DMS79 (cell line): ENCODE results near the gene ASIC2.

ENCODE experiments used
- DNase-seq: peaks from one replicate; lab custom pipeline; 2025; lab: John Stamatoyannopoulos, UW

ASIC2 gene

DNA sequence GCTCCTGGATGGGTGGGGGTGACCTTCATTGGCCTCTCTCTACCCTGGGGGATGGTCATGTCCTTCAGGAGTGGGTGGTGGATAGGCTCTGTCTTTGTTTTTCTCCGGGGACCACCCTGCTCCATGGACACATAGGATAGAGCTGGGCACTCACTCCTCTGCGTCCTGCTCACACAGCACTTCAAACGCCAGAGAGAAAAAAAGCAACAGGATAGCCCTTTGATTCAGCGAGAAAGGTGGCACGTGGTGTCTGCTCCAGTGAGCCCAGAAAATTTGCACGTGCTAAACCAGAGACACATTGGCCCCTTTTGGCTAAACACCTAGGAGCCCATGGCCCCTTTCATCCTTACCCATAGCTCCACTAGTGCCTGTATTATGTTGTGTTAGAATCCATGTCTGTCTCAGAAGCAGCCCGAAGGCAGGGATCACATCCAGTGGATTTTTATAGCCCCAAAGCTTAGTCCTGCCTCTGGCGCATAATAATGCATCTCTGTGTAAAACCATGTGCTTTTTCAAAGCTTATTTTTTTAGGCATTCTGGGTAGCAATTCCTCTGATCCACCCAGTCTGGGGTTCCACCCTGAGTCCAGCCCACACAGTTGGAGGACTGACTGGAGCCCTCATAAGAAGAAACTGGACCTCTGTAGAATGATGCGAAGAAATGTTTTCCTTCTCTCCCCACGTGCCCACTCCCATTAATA, 90.1 kb downstream of the ASIC2 start:
- no peak for DNase-seq

DNA sequence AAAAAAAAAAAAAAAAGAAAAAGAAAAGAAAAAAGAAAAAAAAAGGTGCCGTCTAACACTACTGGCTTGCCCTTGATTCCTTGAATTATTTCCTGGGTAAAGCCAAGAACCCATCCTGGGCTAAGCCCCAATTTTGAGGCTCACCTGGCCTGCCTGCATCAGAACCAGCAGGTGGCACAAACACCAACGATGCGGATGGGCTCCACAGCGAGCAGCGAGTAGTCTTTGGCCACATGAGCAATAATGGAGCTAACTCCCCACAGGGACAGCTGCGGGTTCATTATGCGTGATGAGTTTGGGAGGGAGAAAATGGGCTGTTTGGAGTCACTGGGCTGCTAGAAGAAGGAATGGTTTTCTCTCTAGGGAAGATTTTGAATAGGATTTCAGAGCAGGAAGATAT, 91.1 kb downstream of the ASIC2 start:
- DNase-seq = no peak

DNA sequence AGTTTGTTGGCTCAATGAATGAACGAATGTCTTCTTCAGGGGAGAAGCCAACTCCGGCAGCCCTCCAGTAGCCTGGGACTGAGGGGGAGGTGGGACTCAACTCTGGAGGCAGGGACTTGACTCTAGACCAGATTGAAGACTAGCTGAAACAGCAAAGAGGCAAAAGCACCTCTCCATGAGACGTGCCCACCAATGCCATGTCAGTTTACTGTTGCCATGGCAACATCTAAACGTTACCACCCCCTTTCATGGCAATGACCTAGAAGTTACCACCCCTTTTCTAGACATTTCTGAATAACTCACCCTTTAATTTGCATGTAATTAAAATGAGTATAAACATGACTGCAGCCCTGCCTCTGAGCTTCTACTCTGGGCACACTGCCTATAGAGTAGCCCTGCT, 91.8 kb downstream of the ASIC2 start:
- no peak for DNase-seq

DNA sequence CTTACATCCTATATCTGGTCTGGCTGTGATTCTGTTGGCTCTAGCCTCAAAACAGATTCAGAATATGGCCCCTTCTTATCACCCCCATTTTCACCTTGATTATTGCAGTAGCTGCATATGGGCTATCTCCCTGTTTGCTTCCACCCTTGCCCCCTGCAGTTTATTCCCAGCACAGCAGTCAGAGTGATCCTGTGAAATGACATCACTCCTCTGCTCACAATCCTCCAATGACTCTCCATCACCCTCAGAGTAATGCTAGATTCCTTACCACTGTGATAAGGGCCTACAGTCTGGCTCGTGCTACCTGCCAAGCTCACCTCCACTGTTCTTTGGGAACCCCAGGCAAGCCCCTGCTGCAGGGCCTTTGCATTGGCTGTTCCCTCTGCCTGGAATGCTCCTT, 92.5 kb downstream of the ASIC2 start:
- DNase-seq = no peak

DNA sequence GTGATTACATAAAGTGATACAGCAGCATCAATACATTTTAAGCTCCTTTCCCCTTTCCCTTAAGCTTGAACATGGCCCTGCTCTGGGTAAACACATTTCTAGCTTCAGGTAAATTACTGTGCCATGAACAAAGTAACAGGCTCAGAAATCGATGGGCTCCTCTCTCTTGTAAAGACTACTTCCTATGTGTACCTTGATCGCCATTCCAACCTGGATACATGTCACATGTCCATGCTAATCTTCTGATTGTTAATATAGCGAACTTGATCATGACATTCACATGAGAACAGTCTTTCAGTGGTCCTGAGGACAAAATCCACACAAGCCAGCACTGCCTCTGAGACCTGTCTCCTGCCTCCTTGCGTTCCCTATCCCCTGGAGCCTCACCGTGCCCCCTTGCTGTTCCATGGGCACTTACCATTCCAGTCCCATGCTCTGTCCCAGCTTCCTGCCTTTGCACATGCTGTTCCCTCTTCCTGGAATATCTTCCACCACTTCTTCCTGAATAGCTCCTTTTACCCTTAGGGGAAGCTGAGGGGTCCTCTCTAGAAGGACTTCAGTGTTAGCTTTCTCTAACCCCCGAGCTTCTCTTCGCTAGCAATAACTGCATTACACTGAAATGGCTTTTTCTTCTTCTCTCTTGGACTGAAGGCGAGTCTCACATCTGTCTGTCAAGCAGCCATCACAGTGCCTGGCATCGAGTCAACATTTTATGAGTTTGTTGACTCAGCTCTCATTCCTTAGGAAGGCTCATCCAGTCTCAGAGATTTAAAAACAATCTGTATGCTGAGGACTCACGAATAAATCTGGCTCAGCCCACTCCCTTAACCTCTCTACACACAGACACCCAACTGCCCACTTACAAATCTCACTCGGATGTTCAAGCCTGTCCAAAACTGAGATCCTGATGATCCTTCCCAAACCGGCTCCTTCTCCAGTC, 93.3 kb downstream of the ASIC2 start:
- DNase-seq = peak; percentile 8

DNA sequence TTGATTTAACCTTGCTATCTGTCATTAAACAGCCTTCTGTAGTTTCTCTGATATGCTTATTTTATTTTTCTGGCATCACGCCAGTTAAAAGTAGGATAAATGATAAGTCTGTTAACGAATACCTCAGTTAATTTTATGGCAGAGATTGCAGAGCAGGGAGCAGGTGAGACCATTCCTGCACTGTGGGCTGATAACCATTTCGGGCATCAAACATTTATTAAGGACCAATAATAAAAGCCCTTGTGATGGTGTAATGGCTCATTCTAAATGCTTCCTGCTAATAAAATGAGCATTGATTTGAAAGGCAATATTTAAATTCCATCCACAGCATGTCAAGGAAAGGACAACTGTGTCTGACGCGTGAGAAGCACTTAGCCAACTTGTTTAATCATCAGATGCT, 94.1 kb downstream of the ASIC2 start:
- no peak for DNase-seq

DNA sequence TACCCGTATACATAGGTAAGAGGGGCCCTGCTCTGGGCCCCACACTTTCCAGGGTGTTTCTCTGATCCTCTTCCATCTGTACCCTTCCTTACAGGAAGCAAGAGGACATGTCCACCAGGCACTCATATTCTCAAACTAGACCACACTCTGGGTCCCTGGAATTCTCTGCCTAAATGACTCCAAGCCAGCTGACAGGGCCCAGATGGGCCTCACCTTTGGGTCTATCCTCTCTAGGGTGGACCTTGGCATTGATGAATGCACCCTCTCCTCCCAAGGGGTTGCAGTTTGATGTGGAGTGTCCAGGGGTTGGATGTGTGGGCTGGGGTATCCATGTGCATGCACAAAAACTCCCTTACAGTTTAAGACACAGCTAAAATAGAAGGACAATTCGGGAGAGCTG, 95.8 kb downstream of the ASIC2 start:
- no peak for DNase-seq

DNA sequence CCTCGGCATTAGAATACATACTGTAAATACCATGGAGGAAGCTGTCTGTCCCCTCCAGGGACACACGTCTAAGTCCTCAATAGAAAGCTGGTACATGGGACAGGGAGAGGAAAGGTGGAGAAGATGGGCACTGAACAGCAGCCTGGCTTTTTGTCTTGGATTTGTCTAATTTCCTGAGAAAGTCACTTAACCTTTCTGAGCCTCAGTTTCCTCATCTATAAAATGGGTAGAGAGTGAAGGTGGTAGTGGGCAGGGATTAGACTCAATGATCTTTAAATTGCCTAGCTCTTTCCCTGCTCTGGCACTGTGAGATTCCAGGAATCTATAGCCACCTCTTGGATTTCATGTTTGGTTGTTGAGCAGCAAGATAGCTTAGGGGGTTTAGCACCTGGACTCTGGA, 96.2 kb downstream of the ASIC2 start:
- DNase-seq = no peak

DNA sequence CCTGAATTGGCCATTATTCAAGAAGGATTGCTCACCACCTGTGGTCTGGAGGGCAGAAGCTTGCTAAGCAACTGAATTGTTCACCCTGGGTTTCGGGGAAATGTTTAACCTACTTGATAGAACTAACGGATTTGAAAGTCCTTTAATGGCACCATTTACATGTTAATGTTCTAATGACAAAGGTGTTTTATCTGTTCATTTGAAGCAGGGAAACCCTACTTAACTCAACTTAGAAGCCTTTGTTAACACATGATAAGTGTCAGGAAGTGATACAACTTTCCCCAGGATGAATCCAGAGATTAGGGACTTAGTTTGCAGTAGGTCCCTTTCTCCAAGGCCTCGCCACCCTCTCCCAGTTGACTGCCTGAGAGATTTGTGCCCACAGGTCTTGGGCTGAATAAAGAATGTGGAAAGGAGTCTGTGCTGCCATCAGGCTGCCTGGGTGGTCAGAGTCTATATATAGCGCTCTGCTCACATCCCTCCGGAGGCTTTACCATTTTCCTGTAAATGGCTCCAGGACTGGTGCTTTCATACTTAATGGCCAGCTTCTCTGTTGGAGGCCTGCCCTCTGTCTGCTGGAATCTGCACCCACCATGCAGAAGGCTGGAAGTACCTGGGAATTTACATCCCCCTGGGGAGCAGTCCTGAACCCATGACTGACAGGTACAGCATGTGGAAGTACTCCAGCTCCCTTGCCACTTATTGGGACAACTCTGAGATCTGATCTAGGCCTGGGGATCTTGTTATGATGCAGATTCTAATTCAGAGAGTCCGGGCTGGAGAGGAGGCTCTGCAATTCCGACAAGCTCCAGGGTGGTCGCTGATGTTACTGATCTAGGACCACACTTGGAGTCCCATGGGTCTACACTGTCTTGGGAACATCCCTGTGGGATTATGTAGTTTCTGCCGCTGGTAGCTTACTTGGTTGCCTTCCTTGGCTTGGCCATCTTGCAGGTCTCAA, 99.9 kb downstream of the ASIC2 start:
- DNase-seq = no peak

DNA sequence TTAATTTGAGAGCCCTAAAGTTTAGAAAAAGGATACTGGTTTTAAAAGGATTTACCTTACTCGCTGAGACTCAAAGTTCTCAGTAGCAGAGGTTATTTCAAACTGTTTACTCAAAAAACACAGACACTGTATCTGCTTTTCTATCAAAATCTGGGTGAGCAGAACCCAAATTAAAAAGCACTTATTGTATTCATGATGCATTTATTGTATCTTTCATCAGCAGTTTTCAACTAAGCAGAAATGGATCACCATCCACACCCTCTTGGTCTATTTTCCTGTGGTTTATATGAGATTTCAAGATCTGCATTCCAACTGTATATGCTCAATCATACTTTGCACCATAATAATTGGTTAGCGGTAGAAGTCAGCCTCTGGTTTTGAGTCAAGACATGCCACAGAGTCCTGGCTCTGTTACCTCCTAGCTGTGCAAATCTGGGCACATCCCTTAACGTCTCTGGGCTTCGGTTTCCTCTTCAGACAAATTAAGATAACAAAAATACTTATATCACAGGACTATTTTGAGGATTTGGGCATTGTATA, 109.5 kb downstream of the ASIC2 start:
- DNase-seq = no peak

DNA sequence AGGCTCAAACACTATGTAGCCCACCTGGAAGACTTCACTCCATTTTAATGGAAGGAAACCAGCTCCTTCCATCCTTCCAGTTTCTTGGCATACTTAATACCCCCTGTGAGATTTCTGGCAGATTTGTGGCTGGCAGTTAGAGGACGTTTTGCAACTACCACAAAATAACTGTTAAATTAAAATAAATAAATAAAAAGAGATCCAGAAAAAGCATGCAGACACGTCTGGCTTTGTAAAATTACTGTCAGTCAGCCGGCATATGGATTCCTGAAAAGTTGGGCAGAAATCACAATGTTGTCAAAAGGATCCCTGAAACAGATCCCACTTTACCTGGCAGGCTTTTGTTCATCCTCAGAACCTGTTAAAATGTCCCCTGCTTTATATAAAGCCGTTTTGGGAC, 113.9 kb downstream of the ASIC2 start:
- DNase-seq = no peak

DNA sequence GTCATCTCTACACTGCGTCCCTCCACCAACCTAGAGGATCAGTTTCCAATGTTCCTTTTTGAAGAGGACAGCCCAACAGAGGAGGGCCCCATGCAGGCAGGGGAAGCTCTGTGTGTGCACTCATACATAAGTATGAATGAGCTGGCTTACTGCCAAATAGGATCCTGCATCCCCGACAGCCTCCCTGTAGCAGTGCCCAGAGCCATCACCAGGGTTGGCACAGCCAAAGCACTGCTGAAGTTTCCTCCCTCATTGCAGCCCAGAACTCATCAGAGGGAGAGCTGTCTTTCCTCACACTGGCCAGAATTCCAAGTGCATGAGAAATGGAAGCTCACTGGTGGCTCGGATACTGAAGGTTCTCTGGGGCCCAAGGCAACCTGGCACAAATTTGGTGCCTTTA, 114.4 kb downstream of the ASIC2 start:
- no peak for DNase-seq

DNA sequence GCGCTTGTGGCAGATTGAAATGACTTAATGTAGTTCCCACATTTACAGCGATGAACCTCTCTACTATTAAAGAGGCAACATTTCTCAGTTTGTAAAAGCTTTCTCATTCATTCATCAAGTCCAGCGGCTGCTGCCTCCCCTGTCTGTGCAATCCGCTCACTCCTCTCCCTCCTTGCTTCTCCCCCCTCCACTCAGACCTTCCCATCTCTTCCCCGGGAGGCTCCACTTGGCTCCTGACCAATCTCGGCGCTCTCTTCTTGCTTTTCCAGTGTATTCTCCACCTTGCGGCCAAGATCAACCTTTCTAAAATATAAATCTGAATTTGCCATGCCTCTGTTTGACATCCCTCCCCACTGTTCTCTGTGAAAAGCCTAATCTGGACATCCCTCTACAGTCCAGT, 117.5 kb downstream of the ASIC2 start:
- DNase-seq = no peak

DNA sequence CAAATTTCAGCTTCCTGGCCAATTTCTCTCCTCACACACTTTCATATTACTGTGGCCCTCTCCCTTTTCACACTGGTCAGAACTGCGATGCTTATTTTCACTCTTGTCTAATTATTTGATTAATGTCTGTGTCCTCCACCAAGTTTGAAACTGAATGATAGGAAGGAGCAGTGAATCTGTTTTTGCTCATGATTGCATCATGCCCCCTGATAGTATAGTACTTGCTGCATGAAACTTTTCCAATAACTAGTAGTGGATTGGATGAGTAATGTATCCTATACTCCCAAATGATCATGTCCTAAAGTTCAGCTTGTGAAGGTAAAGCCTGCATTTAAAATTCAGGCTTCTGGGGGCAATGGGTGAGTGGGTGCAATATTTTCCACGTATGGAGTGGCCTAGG, 121.2 kb downstream of the ASIC2 start:
- DNase-seq = no peak

DNA sequence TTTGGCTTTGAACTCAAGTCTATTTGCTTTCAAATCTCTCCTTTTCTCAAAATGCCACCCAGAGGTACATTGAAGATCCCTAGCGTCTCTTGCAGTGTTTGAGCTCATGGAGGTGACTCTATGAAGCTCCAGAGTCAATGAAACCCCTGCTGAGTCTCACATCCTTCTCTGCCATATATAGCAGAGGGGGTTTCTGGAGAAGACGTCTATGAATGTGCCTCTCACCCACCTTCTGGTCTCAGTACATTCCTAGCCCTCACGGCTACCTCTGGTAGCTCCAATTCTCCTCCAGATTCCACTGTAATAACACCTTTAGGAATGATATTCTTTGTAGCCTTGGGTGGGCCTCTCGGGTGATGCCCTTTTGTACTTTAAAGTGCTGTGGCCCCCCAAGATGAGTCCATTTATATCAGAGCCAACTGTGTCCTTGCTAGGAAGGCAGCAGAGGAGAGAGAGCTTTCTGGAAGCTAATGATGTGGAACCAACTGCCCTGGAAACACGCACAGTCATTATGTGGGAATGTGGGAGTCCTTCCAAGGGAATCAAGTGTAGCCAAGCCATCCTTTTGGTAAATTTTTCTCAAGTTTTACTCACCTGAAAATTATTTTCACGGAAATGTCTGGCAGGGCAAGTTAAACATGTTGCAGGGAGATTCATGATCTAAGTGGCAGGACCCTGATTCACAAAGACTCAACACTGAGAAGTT, 123.4 kb downstream of the ASIC2 start:
- DNase-seq = peak; percentile 56

DNA sequence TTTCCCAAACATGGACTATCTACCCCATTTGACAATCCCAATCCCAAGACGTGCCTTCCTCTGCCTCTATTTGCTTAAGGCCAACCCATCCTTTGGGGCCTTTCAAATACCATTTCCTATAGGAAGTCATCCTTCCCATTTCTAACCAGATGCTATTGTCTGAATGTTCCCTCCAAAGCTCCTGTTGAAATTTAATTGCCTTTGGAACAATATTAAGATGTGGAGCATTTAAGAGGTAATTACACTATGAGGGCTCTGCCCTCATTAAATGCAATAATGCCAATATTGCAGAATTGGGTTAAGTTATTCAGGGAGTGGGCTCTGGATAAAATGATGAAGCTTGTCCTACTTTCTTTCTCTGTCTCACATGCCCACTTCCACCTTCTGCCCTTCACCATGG, 125.4 kb downstream of the ASIC2 start:
- no peak for DNase-seq

DNA sequence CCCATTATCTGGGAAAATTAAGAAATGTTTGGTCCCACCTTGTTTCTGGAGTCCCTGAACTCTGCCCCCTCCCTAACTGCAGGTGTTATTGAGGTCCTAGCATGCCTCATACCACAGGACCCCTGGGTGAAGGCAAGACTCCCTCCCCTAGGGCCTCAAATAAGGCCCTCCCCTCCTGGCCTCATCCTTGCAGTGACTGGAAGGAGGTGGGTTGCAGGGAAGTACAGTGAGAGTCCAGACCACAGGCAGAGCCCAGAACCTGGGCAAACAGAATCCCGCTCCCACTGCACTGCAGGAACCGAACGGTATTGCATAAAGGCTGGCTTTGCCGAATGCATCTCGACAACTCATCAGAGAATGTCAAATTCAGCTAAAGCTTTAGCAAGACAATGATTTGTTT, 126.6 kb downstream of the ASIC2 start:
- DNase-seq = no peak

DNA sequence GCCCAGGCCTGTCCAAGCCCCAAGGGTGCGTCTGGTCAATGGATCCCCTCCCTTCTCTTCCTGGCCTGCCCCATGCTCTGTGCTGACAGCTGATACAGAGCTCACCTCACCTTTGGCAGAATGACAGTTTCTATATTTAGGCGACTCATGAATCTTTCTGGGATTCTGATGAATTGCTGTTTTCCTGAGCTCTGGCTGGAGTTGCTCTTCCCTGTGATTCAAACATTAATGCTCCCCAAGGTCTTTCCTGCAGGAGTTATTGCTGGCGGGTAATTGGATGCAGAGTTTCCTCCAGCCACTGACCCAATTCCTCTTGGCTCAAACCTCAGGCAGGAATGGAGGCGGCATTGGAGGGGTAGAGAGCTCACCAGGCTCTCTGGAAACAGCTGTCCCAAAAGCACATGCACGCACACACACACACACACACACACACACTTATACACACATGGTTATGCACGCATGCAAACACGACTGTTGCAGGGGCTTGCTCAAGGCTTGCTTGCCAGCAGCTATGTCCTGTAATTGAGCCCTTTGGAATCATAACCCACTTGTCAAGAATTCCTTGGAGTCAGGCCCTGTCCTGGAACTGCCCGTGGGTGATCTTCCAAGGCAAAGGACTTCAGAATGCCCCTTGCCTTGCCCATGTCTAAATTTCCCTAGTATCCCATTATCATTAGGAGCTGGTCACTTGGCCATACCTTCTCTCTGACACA, 128.8 kb downstream of the ASIC2 start:
- no peak for DNase-seq

DNA sequence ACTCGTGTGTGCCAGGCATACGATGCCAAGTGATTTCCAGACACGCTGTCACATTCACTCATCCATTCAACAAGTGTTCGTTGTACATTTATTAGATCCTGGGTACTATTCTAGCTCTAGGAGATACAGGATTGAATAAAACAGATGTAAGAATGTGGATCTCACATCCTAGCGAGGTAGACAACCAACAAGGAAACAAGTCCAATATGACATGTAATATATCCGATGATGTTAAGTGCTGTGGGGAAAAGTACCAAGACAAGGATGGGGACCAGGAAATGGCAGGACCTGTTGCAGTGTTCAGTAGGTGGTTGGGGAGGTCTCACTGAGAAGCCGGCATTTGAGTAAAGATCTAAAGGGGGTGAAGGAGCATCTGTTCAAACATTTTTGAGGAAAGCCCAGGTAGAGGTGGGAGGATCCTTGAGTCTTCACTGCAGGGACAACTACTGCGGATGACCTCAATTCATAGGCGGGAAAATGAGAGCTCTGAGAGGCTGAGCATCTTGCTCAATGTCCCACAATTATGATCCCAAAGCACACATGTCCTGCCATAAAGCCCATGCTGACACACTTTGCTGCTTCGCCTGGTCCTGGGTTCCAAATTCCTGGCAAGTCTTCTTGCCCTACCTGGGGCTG, 129.4 kb downstream of the ASIC2 start:
- no peak for DNase-seq

DNA sequence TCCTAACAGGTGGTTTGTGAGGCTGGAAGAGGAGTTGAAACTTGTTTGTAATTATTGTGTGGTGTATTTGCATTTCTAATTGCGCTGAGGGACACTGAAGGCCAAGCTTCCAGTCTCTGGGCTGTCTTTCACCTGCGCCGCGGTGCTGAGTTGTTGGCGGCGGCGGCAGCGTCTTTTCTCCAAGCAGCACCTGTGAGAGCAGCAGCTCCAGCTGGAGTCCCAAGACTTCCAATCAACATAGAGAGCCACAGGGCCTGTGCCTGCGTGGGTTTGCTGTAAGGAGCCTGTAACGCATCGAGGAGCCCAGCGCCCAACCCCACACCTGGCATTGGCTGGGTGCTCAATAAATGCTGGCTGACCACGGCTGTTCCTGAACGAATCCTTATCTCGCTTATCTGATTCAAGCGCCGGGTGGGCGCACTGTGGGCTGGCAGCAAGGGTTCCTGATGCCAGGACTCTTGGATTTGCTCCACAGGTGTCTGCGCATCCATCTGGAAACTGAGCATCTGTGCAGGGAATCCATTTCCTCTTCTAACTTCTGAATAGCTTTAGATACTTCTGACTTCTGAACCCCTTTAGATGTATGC, 138.1 kb downstream of the ASIC2 start:
- no peak for DNase-seq
